Ishikawa (cell line): ENCODE data around the gene OR51B5.

Experiments used
- CEBPB ChIP-seq: IDR thresholded peaks from 2 replicates; pipeline ENCODE4 v1.6.1; 2012
- CREB1 ChIP-seq: IDR thresholded peaks from 2 replicates; pipeline ENCODE4 v1.6.1; 2012; ENCODE audit warnings: low read depth
- EGR1 ChIP-seq: IDR thresholded peaks from 2 replicates; pipeline ENCODE4 v1.6.1; 2012
- EP300 ChIP-seq: IDR thresholded peaks from 2 replicates; pipeline ENCODE4 v1.6.1; 2012; ENCODE audit warnings: borderline replicate concordance
- FOXM1 ChIP-seq: IDR thresholded peaks from 2 replicates; pipeline ENCODE4 v1.6.1; 2012; ENCODE audit warnings: low read depth, borderline replicate concordance
- MAX ChIP-seq: IDR thresholded peaks from 2 replicates; pipeline ENCODE4 v1.6.1; 2012
- NFIC ChIP-seq: IDR thresholded peaks from 2 replicates; pipeline ENCODE4 v1.6.1; 2012
- RAD21 ChIP-seq: IDR thresholded peaks from 2 replicates; pipeline ENCODE4 v1.6.1; 2012; ENCODE audit warnings: low read depth
- REST ChIP-seq: IDR thresholded peaks from 2 replicates; pipeline ENCODE4 v1.6.1; 2012; ENCODE audit warnings: low read depth, mild to moderate bottlenecking
- TAF1 ChIP-seq: IDR thresholded peaks from 2 replicates; pipeline ENCODE4 v1.6.1; 2012; ENCODE audit warnings: low read depth, mild to moderate bottlenecking
- TCF12 ChIP-seq: IDR thresholded peaks from 2 replicates; pipeline ENCODE4 v1.6.1; 2012; ENCODE audit warnings: low read depth
- TEAD4 ChIP-seq: IDR thresholded peaks from 2 replicates; pipeline ENCODE4 v1.6.1; 2012
- YY1 ChIP-seq: IDR thresholded peaks from 2 replicates; pipeline ENCODE4 v1.6.1; 2012; ENCODE audit warnings: low read depth
- ZBTB7A ChIP-seq: IDR thresholded peaks from 2 replicates; pipeline ENCODE4 v1.6.1; 2012; ENCODE audit warnings: low read depth
- TF ChIP-seq, protein P1 (sequence below): IDR thresholded peaks from 2 replicates; pipeline ENCODE4 v1.6.1; 2012

Gene OR51B5

GRCh38 chr11:5363679-5364078, 20.4 kb upstream of the OR51B5 start:
- TF ChIP-seq, protein P1, sequence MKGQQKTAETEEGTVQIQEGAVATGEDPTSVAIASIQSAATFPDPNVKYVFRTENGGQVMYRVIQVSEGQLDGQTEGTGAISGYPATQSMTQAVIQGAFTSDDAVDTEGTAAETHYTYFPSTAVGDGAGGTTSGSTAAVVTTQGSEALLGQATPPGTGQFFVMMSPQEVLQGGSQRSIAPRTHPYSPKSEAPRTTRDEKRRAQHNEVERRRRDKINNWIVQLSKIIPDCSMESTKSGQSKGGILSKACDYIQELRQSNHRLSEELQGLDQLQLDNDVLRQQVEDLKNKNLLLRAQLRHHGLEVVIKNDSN: no peak
- TF ChIP-seq REST: no peak
- no peak for TF ChIP-seq YY1
- TF ChIP-seq TEAD4: no peak
- no peak for TF ChIP-seq CEBPB
- no peak for TF ChIP-seq MAX
- no peak for TF ChIP-seq RAD21
- no peak for TF ChIP-seq TAF1
- TF ChIP-seq NFIC: no peak
- TF ChIP-seq FOXM1: no peak
- TF ChIP-seq EP300: no peak
- no peak for TF ChIP-seq EGR1
- TF ChIP-seq TCF12: no peak

GRCh38 chr11:5362017-5362625, 18.8 kb upstream of the OR51B5 start:
- no peak for TF ChIP-seq FOXM1
- TF ChIP-seq EGR1: no peak
- no peak for TF ChIP-seq TCF12
- no peak for TF ChIP-seq REST
- TF ChIP-seq NFIC: no peak
- TF ChIP-seq CEBPB: no peak
- TF ChIP-seq RAD21: no peak
- TF ChIP-seq ZBTB7A: no peak
- no peak for TF ChIP-seq YY1
- TF ChIP-seq TAF1: no peak
- no peak for TF ChIP-seq TEAD4
- TF ChIP-seq MAX: no peak
- TF ChIP-seq, protein P1: no peak
- no peak for TF ChIP-seq CREB1
- no peak for TF ChIP-seq EP300

DNA sequence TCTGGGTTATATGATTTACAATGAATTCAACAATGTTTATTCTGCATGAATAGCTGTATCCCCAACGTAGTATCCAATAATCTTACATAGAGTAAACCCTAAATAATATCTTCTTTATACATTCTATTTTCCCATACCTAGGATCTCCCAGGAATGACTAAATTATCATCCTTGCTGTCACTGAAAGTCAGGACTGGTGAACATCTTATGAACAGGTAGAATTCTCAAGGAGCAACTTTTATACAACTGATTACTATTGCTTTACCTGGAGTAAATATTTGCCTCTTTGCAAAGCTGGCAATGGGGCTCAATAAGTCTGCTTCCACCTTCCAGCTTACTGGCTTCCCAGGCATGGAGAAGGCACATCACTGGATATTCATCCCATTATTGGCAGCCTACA, 7.9 kb upstream of the OR51B5 start, which contains the start of gene OR51B6:
Gene OR51B6 (plus strand): TSS at position 301 of the 400 bp plus-strand sequence. CDS start 0 bp downstream, at position 301.
- TF ChIP-seq TCF12: no peak
- TF ChIP-seq, protein P1: no peak
- no peak for TF ChIP-seq RAD21
- TF ChIP-seq NFIC: no peak
- TF ChIP-seq CEBPB: no peak
- no peak for TF ChIP-seq CREB1
- TF ChIP-seq EGR1: no peak
- TF ChIP-seq ZBTB7A: no peak
- no peak for TF ChIP-seq TAF1
- no peak for TF ChIP-seq EP300
- TF ChIP-seq YY1: no peak
- TF ChIP-seq REST: no peak
- no peak for TF ChIP-seq MAX
- TF ChIP-seq TEAD4: no peak
